ENCODE measurements around the gene ELN.
A peak's percentile ranks its signal among the peaks of the same experiment; 100 is the strongest.

The ELN gene

GRCh38 chr7:74063646-74064045, 35.7 kb downstream of the ELN start:
- no peak for DNase-seq (ENCODE audit: low spot score)

- no peak for DNase-seq (ENCODE audit: low spot score)
Observed at GRCh38 chr7:74064696-74065095, 36.7 kb downstream of the ELN start.

DNA sequence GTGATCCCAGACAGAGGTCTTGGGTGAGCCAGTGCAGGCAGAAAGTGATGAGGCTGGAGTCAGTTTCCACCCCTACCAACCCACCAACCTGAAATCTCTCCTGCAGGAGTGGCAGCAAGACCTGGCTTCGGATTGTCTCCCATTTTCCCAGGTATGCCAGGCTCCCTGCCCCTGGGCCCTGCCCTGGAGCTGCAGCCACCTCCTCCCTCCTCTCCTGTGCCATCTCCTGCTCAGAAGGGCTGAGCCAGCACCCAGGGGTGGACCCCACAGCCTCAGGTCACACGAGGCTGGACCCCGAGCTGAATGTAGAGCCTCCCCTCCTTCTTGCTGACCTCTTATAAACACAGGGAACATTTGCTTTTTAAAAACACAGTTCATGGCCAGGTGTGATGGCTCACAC, 38.7 kb downstream of the ELN start:
- no peak for DNase-seq (ENCODE audit: low spot score)

GRCh38 chr7:74068378-74069085, 40.6 kb downstream of the ELN start:
- DNase-seq (ENCODE audit: low spot score) = no peak

GRCh38 chr7:74069086-74069541, 41.1 kb downstream of the ELN start:
- DNase-seq (ENCODE audit: low spot score) = no peak

- no peak for DNase-seq (ENCODE audit: low spot score)
Observed at GRCh38 chr7:74069790-74070618, 42.0 kb downstream of the ELN start.

DNA sequence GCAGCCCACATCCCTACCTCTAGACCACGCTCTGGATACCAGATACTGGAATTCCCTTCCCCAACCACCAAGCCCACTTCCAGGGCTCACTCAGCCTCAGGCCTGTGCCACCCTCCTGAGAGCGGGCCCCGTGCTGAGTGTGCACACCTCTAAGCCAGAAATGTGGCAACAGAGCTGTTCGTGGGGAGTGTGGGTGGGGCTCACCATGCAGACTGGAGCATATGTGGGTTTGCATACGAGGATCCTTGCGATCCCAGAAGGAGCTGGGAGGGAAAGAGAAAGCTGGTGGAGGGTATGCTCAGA, 42.6 kb downstream of the ELN start:
- no peak for DNase-seq (ENCODE audit: low spot score)

DNA sequence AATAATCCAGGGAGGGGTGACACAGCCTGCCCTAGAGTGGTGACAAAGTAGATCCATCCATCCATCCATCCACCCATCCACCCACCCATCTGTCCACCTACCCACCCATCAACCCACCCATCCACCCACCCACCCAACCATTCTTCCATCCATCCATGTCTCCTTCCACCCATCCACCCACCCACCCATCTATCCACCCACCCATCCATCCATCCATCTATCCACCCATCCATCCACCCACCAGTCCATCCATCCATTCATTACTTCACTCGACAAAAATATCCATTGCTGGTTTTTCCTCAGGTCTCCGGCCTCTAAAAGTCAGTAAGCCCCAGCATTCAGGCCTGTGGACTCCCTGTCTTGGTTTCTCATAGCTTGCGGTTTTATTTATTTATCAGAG, 43.1 kb downstream of the ELN start:
- no peak for DNase-seq (ENCODE audit: low spot score)

GRCh38 chr7:74074770-74075169, 46.8 kb downstream of the ELN start:
- DNase-seq (ENCODE audit: low spot score) = no peak

- no peak for DNase-seq (ENCODE audit: low spot score)
Observed at GRCh38 chr7:74078461-74078860, 50.5 kb downstream of the ELN start.

- no peak for DNase-seq (ENCODE audit: low spot score)
Observed at GRCh38 chr7:74082770-74083116, 54.8 kb downstream of the ELN start.

DNA sequence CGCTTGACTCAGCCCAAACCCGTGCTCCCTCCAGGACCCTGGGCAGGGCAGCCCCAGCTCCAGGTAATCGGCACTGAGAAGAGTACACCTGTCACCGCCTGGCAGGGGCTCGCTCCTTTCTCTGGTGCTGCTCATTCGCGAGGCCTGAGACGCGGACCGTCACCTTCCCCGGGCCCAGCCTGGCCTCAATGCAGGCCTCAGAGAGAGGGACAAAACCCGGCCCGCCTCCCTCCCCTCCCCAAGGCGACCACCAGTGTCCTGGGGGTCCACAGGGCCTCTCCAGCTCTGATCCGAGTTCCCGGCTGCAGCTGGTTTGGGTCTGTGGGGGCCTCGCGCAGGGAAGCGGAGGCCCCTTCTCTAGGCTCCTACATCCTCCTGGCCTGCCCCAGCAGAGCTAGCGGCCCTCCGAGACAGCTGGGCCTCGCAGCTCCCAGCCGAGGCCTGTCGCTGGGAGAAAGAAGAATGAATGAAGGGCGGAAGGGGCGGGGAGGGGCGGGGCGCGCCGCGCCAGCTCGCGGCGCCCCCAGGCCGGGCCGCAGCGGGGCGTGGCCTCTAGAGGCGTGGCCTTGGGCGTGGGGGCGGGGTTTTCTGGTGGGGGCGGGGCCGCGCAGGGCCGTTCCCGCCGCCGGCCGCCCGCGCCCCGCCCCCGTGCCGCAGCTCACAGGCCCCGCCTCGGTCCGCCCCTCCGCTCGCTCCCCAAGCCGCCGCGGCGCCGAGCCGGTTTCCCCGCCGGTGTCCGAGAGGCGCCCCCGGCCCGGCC, 55.3 kb downstream of the ELN start, which contains the start of gene LIMK1:
Gene LIMK1 (plus strand): TSS at position 688 of the 760 bp plus-strand sequence. CDS start 187 bp downstream, outside the sequence.
- peak; percentile 69 for DNase-seq (ENCODE audit: low spot score)

DNA sequence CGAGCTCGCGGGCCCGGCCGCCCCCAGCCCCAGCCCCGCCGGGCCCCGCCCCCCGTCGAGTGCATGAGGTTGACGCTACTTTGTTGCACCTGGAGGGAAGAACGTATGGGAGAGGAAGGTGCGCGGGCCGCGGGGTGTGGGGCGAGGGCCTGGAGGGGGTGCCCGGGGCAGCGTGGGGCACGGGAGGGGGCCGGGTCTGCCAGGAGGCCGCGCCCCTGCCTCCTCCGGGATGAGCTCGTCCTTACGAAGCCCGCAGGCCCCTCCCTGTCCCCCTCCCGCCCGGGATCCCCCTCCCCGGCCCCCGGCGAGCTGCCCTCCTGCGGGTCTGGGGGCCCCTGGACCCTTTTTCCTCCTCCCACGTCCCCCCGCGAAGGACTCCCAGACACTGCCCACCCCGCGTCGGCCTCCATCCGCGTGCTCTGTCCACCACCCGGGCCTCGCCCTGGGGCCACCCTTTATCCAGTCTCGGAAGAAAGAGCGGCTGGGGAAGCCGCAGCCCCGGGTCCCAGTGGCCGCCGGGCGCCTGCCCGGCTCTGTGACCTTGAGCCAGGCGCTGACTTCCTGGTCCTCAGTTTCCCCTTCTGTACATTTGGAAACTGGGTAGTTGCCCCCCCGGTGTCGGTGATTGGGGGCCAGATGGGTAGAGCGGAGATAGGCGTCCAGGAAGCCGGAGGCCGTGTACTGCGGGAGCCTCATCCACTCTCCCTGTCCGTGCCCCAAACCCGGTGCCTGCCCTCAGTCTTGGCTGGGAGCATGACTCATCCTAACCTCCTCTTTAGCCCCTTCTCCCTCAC, 56.2 kb downstream of the ELN start:
- peak; percentile 16 for DNase-seq (ENCODE audit: low spot score)

- DNase-seq (ENCODE audit: low spot score) = no peak
Observed at GRCh38 chr7:74084722-74085578, 57.0 kb downstream of the ELN start.

GRCh38 chr7:74087791-74088453, 59.9 kb downstream of the ELN start:
- no peak for DNase-seq (ENCODE audit: low spot score)

- peak; percentile 34 for DNase-seq (ENCODE audit: low spot score)
Observed at GRCh38 chr7:74092321-74092963, 64.5 kb downstream of the ELN start.

DNA sequence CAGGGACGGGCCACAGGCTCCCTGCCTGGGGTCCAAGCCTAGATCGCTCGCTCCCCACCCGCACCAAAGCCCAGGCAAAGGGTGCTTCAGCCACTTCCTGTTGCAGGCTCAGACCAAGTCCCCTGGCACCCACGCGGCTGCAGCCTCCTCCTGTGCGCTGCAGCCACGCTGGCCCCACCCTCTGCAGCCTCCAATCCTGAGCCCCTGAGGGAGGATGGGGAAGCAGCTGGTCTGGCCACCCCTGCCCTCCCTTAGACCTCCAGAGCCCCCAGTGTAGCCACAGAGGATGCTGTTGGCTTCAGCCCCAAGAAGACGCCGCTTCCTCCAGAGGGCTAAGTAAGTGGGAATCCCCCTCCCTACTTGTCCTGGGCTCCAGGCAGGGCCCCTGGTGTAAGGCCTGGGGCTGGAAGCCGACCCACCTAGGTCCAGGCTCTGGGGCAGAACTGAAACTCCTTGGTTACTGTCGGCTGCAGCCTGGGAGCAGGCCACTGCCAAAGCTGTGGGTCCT, 65.0 kb downstream of the ELN start:
- peak; percentile 35 for DNase-seq (ENCODE audit: low spot score)

DNA sequence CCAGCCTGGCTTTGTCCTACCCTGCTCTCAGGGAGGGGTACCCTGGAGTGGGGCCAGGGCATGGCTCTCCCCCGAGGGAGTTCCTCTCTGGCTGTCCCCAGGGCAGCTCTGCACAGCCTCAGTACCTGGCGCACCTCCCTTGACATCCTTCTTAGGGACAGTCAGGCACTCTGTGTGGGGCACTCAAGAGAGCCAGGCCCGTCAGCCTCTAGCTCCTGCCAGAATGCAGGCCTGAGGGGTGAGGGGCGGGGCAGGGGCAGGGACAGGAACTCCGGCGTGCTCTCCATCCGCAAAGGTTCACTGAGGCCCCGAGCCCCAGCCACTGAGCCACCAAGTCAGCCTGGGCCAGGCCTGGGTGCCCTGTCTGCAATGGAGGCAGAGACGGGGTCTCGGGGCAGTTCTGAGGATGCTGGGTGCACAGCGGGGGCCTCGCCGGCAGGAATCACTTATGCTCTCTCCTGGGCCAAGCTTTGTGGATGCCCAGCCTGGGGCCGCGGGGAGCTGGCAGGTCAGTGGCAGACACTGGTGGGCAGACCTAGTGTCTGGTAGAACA, 65.8 kb downstream of the ELN start:
- no peak for DNase-seq (ENCODE audit: low spot score)

Measured in kidney capillary endothelial cell (primary cell).